Omental fat pad (tissue), 4 donors: ENCODE measurements around the gene SNX15. TPM values are rescaled to one million over a fixed set of nuclear protein-coding genes. Genes with fewer than 3 reads are reported as not detected.

Experiments used
- ATAC-seq: fragments of 150-250 bp; one replicate; pipeline ENCODE4 v1.9.1; 2016; ENCODE audit warnings: mild to moderate bottlenecking, moderate library complexity; ENCODE audit not compliant: low FRiP score
- DNase-seq: peaks from one replicate; pipeline ENCODE4 v3.0.0-alpha.2; 2019; ENCODE audit warnings: low spot score
- small RNA-seq: library from RNA; depleted of rRNA; stranded (forward); fragments of <200 nt; gene quantifications from one replicate; pipeline ENCODE3, GENCODE V24; 2016
- total RNA-seq, 4 donors: library from RNA; depleted of rRNA; stranded (reverse); fragments of >200 nt; gene quantifications; one replicate each; pipeline ENCODE4 v1.1.0, GENCODE V29; 2016
- TF ChIP-seq, protein P1 (sequence below), 3 donors: fragments of 450-650 bp; IDR thresholded peaks; one replicate each; pipeline ENCODE4 v1.5.1; 2016 to 2017; ENCODE audit warnings: antibody characterized with exemption in 3 of 3, mild to moderate bottlenecking in 3 of 3, moderate library complexity in 2 of 3

Gene SNX15
- total RNA-seq, 4 donors from 2014 or later, result 14.7 to 28.5 (median 20.0) TPM

DNA sequence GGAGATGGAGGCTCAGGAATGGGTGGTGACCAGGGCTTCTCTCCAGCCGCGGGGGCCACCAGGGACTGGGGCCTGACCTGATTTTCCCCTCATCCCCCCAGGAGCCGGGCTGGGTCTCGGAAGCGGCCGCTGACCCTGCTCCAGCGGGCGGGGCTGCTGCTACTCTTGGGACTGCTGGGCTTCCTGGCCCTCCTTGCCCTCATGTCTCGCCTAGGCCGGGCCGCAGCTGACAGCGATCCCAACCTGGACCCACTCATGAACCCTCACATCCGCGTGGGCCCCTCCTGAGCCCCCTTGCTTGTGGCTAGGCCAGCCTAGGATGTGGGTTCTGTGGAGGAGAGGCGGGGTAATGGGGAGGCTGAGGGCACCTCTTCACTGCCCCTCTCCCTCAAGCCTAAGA is 60.6 kb downstream of the SNX15 start:
- ATAC-seq (no peak), DNase-seq (no peak)
- TF ChIP-seq, protein P1, sequence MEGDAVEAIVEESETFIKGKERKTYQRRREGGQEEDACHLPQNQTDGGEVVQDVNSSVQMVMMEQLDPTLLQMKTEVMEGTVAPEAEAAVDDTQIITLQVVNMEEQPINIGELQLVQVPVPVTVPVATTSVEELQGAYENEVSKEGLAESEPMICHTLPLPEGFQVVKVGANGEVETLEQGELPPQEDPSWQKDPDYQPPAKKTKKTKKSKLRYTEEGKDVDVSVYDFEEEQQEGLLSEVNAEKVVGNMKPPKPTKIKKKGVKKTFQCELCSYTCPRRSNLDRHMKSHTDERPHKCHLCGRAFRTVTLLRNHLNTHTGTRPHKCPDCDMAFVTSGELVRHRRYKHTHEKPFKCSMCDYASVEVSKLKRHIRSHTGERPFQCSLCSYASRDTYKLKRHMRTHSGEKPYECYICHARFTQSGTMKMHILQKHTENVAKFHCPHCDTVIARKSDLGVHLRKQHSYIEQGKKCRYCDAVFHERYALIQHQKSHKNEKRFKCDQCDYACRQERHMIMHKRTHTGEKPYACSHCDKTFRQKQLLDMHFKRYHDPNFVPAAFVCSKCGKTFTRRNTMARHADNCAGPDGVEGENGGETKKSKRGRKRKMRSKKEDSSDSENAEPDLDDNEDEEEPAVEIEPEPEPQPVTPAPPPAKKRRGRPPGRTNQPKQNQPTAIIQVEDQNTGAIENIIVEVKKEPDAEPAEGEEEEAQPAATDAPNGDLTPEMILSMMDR (IDR thresholded peaks at IDR 0.05), result no peak

GRCh38 chr11:65089621-65090020 is 62.4 kb downstream of the SNX15 start:
- TF ChIP-seq, protein P1 (IDR thresholded peaks at IDR 0.05), result no peak
- DNase-seq (no peak), ATAC-seq (no peak)

Small RNA genes within 50 kb of the gene (small RNA-seq; reads per million reads assigned to genes)
- gene MIR6879 (not detected), gene SNX15 (not detected)

Other genes with a start within 250 kb of the SNX15 start
- 100 to 1,000 TPM; 209 to 411 (median 320) TPM for gene SF1, start 248.9 kb upstream of the SNX15 start, total RNA-seq
- gene MAP4K2, start 224.2 kb upstream of the SNX15 start, total RNA-seq, result 10 to 100 TPM in 3 of 4 donors, 1 to 10 TPM in 1; 8.5 to 33.3 (median 17.7) TPM
- 10 to 100 TPM in 3 of 4 donors, 1 to 10 TPM in 1; 7.3 to 20.2 (median 12.2) TPM for gene MEN1, start 216.9 kb upstream of the SNX15 start, total RNA-seq
- gene CDC42BPG, start 182.8 kb upstream of the SNX15 start, total RNA-seq, result under 1 TPM; 0.19 to 0.48 (median 0.42) TPM
- 100 to 1,000 TPM in 2 of 4 donors, 10 to 100 TPM in 2; 66.4 to 226 (median 94.8) TPM for gene EHD1, start 148.8 kb upstream of the SNX15 start, total RNA-seq
- 10 to 100 TPM; 20.3 to 34.8 (median 22.2) TPM for gene ATG2A, start 110.2 kb upstream of the SNX15 start, total RNA-seq
- 10 to 100 TPM in 3 of 4 donors, 1 to 10 TPM in 1; 7.8 to 20.3 (median 12.4) TPM for gene PPP2R5B, start 102.8 kb upstream of the SNX15 start, total RNA-seq
- not detected for gene GPHA2, start 91.5 kb upstream of the SNX15 start, total RNA-seq
- gene MAJIN, start 55.3 kb upstream of the SNX15 start, total RNA-seq, result not detected
- gene BATF2, start 30.5 kb upstream of the SNX15 start, total RNA-seq, result 1 to 10 TPM in 2 of 4 donors, under 1 TPM in 2; 0.46 to 6.0 (median 1.2) TPM
- gene ARL2, start 13.3 kb upstream of the SNX15 start, total RNA-seq, result 100 to 1,000 TPM in 3 of 4 donors, 10 to 100 TPM in 1; 95.1 to 199 (median 160) TPM
- gene SAC3D1, start 13.8 kb downstream of the SNX15 start, total RNA-seq, result 10 to 100 TPM in 2 of 4 donors, 1 to 10 TPM in 2; 4.8 to 11.8 (median 10.1) TPM
- gene NAALADL1, start 31.1 kb downstream of the SNX15 start, total RNA-seq, result 10 to 100 TPM; 17.0 to 39.1 (median 23.3) TPM
- 1 to 10 TPM in 2 of 4 donors, under 1 TPM in 1, not detected in 1; 0.56 to 2.8 (median 1.4) TPM for gene CDCA5, start 56.6 kb downstream of the SNX15 start, total RNA-seq
- gene ZFPL1, start 56.8 kb downstream of the SNX15 start, total RNA-seq, result 10 to 100 TPM; 21.3 to 44.5 (median 32.6) TPM
- 100 to 1,000 TPM; 151 to 208 (median 192) TPM for gene VPS51, start 68.8 kb downstream of the SNX15 start, total RNA-seq
- gene TM7SF2, start 84.4 kb downstream of the SNX15 start, total RNA-seq, result 100 to 1,000 TPM in 1 of 4 donors, 10 to 100 TPM in 3; 44.8 to 345 (median 88.6) TPM
- gene ZNHIT2, start 90.3 kb downstream of the SNX15 start, total RNA-seq, result 10 to 100 TPM; 12.1 to 18.6 (median 15.3) TPM
- 100 to 1,000 TPM; 612 to 842 (median 711) TPM for gene FAU, start 94.7 kb downstream of the SNX15 start, total RNA-seq
- 10 to 100 TPM; 37.2 to 47.9 (median 43.2) TPM for gene MRPL49, start 94.9 kb downstream of the SNX15 start, total RNA-seq
- 10 to 100 TPM; 47.1 to 58.2 (median 50.5) TPM for gene SYVN1, start 107.1 kb downstream of the SNX15 start, total RNA-seq
- not detected for gene SPDYC, start 142.8 kb downstream of the SNX15 start, total RNA-seq
- gene CAPN1, start 154.5 kb downstream of the SNX15 start, total RNA-seq, result 100 to 1,000 TPM in 2 of 4 donors, 10 to 100 TPM in 2; 72.8 to 109 (median 92.9) TPM
- gene POLA2, start 234.5 kb downstream of the SNX15 start, total RNA-seq, result 10 to 100 TPM in 1 of 4 donors, 1 to 10 TPM in 3; 3.5 to 13.7 (median 6.9) TPM